Measurements from ENCODE around the gene PDE2A. TPM values are rescaled to one million over a fixed set of nuclear protein-coding genes. Genes with fewer than 3 reads are reported as not detected.

Gene PDE2A
- total RNA-seq, result 10 to 100 TPM in 4 of 6 donors, 1 to 10 TPM in 2; 4.7 to 46.1 (median 16.7) TPM

GRCh38 chr11:72673943-72674828 lies at the start of gene PDE2A:
Gene PDE2A, minus strand, starts transcription at chr11:72674422. Its CDS starts 215 bp downstream, at chr11:72674207.
- Histone ChIP-seq H3K4me3 (no peak within 1 kb of the TSS), H3K27me3 (peaks cover 0 to 46% (median 10%) of the 10 kb centered on the region in 4 donors), H3K36me3 (no peaks in the 10 kb centered on the region), H3K4me1 (peaks cover 0 to 7% (median 0%) of the 10 kb centered on the region in 4 donors), H3K9me3 (no peaks in the 10 kb centered on the region), H3K27ac (no peak within 1 kb of the TSS)
- TF ChIP-seq POLR2A (IDR thresholded peaks at IDR 0.05) (no peak), EP300 (IDR thresholded peaks at IDR 0.05) (no peak), POLR2AphosphoS5 (IDR thresholded peaks at IDR 0.05) (no peak), CTCF (IDR thresholded peaks at IDR 0.05) (no peak)
- ATAC-seq (ENCODE audit: low FRiP score in 2 of 2), result peak in 1 of 2 donors; percentile 3
- no peak for DNase-seq
- whole genome bisulfite sequencing, 2 donors, result 6 to 12% methylated on average over 10 to 14 of the region's 21 CpGs

DNA sequence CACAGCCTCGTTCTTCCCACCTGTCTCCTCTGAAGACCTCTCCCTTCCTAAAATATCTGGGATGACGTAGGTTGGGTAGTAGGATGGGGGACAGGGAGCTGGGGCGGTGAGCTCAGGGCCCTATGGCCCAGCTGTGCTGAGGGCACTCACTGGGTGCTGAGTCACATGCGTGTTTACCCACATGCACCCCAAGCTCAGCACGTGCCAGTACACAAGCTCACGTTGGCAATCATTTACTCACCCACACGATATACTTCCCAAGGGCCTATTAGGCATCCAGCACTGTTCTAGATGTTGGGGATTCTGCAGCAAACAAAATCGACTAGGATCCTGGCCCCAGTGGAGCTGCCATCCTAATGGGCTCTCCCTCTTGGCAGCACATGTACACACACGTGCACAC lies 49.3 kb upstream of the PDE2A start:
- 65 to 70% methylated on average over 3 to 9 of the region's 9 CpGs for WGBS, 2 donors
- Histone ChIP-seq H3K4me1 (peaks cover 54 to 86% (median 72%) of the 10 kb centered on the region in 4 donors), H3K4me3 (no peak overlapping the region), H3K27me3 (no peaks in the 10 kb centered on the region), H3K36me3 (peaks cover 4 to 17% (median 12%) of the 10 kb centered on the region in 4 donors), H3K9me3 (no peaks in the 10 kb centered on the region), H3K27ac (peak overlapping the region; percentile 82 to 91 (median 90))
- ATAC-seq (ENCODE audit: low FRiP score in 2 of 2) (no peak), DNase-seq (peak in 1 of 2 donors; percentile 76)
- TF ChIP-seq CTCF (IDR thresholded peaks at IDR 0.05), result no peak
- TF ChIP-seq EP300 (IDR thresholded peaks at IDR 0.05), result peak in 1 of 4 donors; percentile 6
- TF ChIP-seq POLR2A (IDR thresholded peaks at IDR 0.05), result no peak

- DNase-seq, result peak; percentile 85 to 90
- ATAC-seq (ENCODE audit: low FRiP score in 2 of 2), result peak; percentile 85 to 89
- WGBS, 2 donors, result 1 to 3% methylated on average over 6 to 7 of the region's 10 CpGs
- Histone ChIP-seq H3K36me3 (peaks cover 4 to 24% (median 16%) of the 10 kb centered on the region in 4 donors), H3K4me1 (peaks cover 65 to 89% (median 83%) of the 10 kb centered on the region in 4 donors), H3K27ac (peak overlapping the region; percentile 82 to 91 (median 90)), H3K9me3 (no peaks in the 10 kb centered on the region), H3K27me3 (no peaks in the 10 kb centered on the region), H3K4me3 (peak overlapping the region; percentile 39 to 64 (median 52))
- TF ChIP-seq CTCF (IDR thresholded peaks at IDR 0.05), result peak in 1 of 6 experiments; percentile 4
- no peak for TF ChIP-seq EP300 (IDR thresholded peaks at IDR 0.05)
- peak in 3 of 4 donors; percentile 37 to 82 (median 46) for TF ChIP-seq POLR2A (IDR thresholded peaks at IDR 0.05)
- peak in 1 of 2 donors; percentile 81 for TF ChIP-seq POLR2AphosphoS5 (IDR thresholded peaks at IDR 0.05)
Measured at GRCh38 chr11:72722050-72722748, 48.0 kb upstream of the PDE2A start.

- H3K4me1 ChIP-seq, result peaks cover 65 to 94% (median 81%) of the 10 kb centered on the region in 4 donors
- H3K27me3 ChIP-seq, result no peaks in the 10 kb centered on the region
- peak in 1 of 2 donors; percentile 80 for DNase-seq
- peak overlapping the region; percentile 39 to 64 (median 52) for H3K4me3 ChIP-seq
- H3K36me3 ChIP-seq, result peaks cover 4 to 26% (median 20%) of the 10 kb centered on the region in 4 donors
- ATAC-seq (ENCODE audit: low FRiP score in 2 of 2), result peak in 1 of 2 donors; percentile 29
- peak overlapping the region; percentile 82 to 91 (median 90) for H3K27ac ChIP-seq
- H3K9me3 ChIP-seq, result no peaks in the 10 kb centered on the region
- WGBS, 2 donors, result 3 to 14% methylated on average over 10 to 13 of the region's 13 CpGs
- TF ChIP-seq CTCF (IDR thresholded peaks at IDR 0.05) (no peak), POLR2AphosphoS5 (IDR thresholded peaks at IDR 0.05) (no peak), POLR2A (IDR thresholded peaks at IDR 0.05) (no peak), EP300 (IDR thresholded peaks at IDR 0.05) (no peak)
Measured at GRCh38 chr11:72721689-72722049, 47.4 kb upstream of the PDE2A start.

Data from upper lobe of left lung (tissue), 6 donors.